Measurements from ENCODE around the gene FAM53A.

GRCh38 chr4:1648962-1649361 is 35.2 kb downstream of the FAM53A start:
- TF ChIP-seq CTCF (conservative IDR thresholded peaks at IDR 0.05 in 1 of 2, IDR thresholded peaks at IDR 0.05 in 1 of 2; ENCODE audit: low read depth in 1 of 2, low read length in 2 of 2) (no peak), EZH2 (IDR thresholded peaks at IDR 0.05; ENCODE audit: low read length, missing control alignments) (no peak)

Measured in fibroblast of lung (primary cell).